GM12891 (cell line): Measurements from ENCODE around the gene PBXIP1.

Source experiments
- PAX5 ChIP-seq: IDR thresholded peaks from 2 replicates; pipeline ENCODE4 v1.6.1; 2011; ENCODE audit warnings: low read length, moderate library complexity, mild to moderate bottlenecking; ENCODE audit not compliant: insufficient read depth, severe bottlenecking
- POLR2A ChIP-seq: IDR thresholded peaks from 2 replicates; pipeline ENCODE4 v1.6.1; 2011; ENCODE audit warnings: low read depth, low read length, control low read depth
- POLR2AphosphoS5 ChIP-seq: IDR thresholded peaks from 2 replicates; pipeline ENCODE4 v1.6.1; 2011; ENCODE audit warnings: low read depth, low read length, control low read depth
- POU2F2 ChIP-seq: IDR thresholded peaks from 2 replicates; pipeline ENCODE4 v1.6.1; 2011; ENCODE audit warnings: low read depth, mild to moderate bottlenecking, control low read depth, low read length, moderate library complexity
- SPI1 ChIP-seq: IDR thresholded peaks from 2 replicates; pipeline ENCODE4 v1.6.1; 2011; ENCODE audit warnings: low read depth, low read length, control low read depth
- TAF1 ChIP-seq: IDR thresholded peaks from 2 replicates; pipeline ENCODE4 v1.6.1; 2011; ENCODE audit warnings: low read depth, low read length, control low read depth

DNA sequence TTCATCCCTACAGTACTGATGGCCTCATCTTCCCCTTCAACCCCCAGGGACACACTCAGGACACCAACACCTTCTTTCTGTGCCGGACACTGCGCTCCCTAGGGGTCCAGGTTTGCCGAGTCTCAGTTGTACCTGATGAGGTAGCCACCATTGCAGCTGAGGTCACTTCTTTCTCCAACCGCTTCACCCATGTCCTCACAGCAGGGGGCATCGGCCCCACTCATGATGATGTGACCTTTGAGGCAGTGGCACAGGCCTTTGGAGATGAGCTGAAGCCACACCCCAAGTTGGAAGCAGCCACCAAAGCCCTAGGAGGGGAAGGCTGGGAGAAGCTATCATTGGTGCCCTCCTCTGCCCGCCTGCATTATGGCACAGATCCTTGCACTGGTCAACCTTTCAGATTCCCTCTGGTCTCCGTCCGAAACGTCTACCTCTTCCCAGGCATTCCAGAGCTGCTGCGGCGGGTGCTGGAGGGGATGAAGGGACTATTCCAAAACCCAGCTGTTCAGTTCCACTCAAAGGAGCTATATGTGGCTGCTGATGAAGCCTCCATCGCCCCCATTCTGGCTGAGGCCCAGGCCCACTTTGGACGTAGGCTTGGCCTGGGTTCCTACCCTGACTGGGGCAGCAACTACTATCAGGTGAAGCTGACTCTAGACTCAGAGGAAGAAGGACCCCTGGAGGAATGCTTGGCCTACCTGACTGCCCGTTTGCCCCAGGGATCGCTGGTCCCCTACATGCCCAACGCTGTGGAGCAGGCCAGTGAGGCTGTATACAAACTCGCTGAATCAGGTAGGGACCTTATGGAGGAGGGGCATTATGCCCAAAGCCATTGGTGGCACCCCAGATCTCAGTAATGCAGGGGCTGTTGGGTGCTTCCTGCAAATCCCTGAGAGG lies 32.4 kb upstream of the PBXIP1 start:
- no peak for TF ChIP-seq POLR2A
- no peak; the same call in 1 of the 2 replicates for TF ChIP-seq POLR2AphosphoS5
- TF ChIP-seq SPI1, result no peak
- TF ChIP-seq TAF1, result no peak
- no peak for TF ChIP-seq PAX5
- no peak for TF ChIP-seq POU2F2
